22Rv1 (cell line): ENCODE data around the gene RFX4.

Experiments used
- H3K27ac ChIP-seq: fragments of 450-650 bp; 2 replicates; pipeline ENCODE4 v1.5.1; 2017
- ZFX ChIP-seq: fragments of 450-650 bp; IDR thresholded peaks from 2 replicates; pipeline ENCODE4 v1.6.1; 2017; ENCODE audit warnings: antibody characterized with exemption, borderline replicate concordance
- TF ChIP-seq, protein P1 (sequence below): fragments of 450-650 bp; IDR thresholded peaks from 2 replicates; pipeline ENCODE4 v1.5.1; 2017; ENCODE audit warnings: mild to moderate bottlenecking

The RFX4 gene

GRCh38 chr12:106710143-106710893 is 127.5 kb downstream of the RFX4 start:
- no peak overlapping the region for H3K27ac ChIP-seq
- TF ChIP-seq ZFX = no peak
- TF ChIP-seq, protein P1, sequence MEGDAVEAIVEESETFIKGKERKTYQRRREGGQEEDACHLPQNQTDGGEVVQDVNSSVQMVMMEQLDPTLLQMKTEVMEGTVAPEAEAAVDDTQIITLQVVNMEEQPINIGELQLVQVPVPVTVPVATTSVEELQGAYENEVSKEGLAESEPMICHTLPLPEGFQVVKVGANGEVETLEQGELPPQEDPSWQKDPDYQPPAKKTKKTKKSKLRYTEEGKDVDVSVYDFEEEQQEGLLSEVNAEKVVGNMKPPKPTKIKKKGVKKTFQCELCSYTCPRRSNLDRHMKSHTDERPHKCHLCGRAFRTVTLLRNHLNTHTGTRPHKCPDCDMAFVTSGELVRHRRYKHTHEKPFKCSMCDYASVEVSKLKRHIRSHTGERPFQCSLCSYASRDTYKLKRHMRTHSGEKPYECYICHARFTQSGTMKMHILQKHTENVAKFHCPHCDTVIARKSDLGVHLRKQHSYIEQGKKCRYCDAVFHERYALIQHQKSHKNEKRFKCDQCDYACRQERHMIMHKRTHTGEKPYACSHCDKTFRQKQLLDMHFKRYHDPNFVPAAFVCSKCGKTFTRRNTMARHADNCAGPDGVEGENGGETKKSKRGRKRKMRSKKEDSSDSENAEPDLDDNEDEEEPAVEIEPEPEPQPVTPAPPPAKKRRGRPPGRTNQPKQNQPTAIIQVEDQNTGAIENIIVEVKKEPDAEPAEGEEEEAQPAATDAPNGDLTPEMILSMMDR = no peak

DNA sequence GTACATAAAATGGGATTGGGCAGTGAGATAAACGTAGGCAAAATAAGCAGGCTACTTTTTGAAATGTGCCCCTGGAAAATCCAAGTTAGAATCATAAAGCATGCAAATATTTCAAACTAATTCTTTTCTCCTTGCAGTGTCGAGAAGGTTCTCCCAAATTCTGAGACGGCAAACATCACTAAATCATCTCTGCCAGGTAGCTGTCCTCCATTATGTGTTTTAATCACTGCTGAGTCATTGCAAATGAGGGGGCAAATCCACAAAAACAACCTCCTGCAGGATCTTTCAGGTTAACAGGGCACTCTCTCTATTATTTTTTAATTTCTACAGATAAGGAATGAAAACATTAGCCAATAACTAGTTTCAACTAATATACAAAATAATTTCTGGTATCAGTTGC is 128.5 kb downstream of the RFX4 start:
- TF ChIP-seq, protein P1 = no peak
- no peak for TF ChIP-seq ZFX
- H3K27ac ChIP-seq = no peak overlapping the region

GRCh38 chr12:106712768-106713167 is 130.0 kb downstream of the RFX4 start:
- H3K27ac ChIP-seq = no peak overlapping the region
- no peak for TF ChIP-seq ZFX
- TF ChIP-seq, protein P1 = no peak

- TF ChIP-seq ZFX = no peak
- TF ChIP-seq, protein P1 = no peak
- no peak overlapping the region for H3K27ac ChIP-seq
Observed at GRCh38 chr12:106714926-106715325, 132.1 kb downstream of the RFX4 start.

GRCh38 chr12:106715582-106715981 is 132.8 kb downstream of the RFX4 start:
- TF ChIP-seq ZFX = no peak
- TF ChIP-seq, protein P1 = no peak
- no peak overlapping the region for H3K27ac ChIP-seq

GRCh38 chr12:106717673-106718072 is 134.9 kb downstream of the RFX4 start:
- H3K27ac ChIP-seq = no peak overlapping the region
- TF ChIP-seq ZFX = no peak

GRCh38 chr12:106719879-106720278 is 137.1 kb downstream of the RFX4 start:
- no peak overlapping the region for H3K27ac ChIP-seq
- no peak for TF ChIP-seq ZFX
- TF ChIP-seq, protein P1 = no peak
